WTC11 (cell line): ENCODE measurements around the gene ATF7IP. TPM values are rescaled to one million over a fixed set of nuclear protein-coding genes. Genes with fewer than 3 reads are reported as not detected.

Source experiments
- ATAC-seq: fragments of 200-7000 bp; cut with Tn5 transposase; 2 replicates; pipeline ENCODE4 v1.10.0; 2021; ENCODE audit warnings: mild to moderate bottlenecking, moderate library complexity
- CTCF ChIA-PET: fragments of 300-600 bp; sonication (Branson Sonifier 250); formaldehyde crosslinking; loops from one replicate; lab custom pipeline; 2021; ENCODE audit warnings: antibody characterized with exemption; lab: Charles Lee
- POLR2A ChIA-PET: fragments of 350-600 bp; sonication (Branson Sonifier 250); formaldehyde crosslinking; loops from one replicate; lab custom pipeline; 2021; ENCODE audit warnings: antibody characterized with exemption; lab: Charles Lee
- DNase-seq: peaks from one replicate; pipeline ENCODE4 v3.0.0; 2021; ENCODE audit warnings: low spot score
- H3K27ac Mint-ChIP-seq: 2 replicates; pipeline ENCODE4 v1.8.0; 2021; ENCODE audit warnings: mixed read lengths
- H3K27me3 Mint-ChIP-seq: 2 replicates; pipeline ENCODE4 v1.8.0; 2021; ENCODE audit warnings: low read depth, mild to moderate bottlenecking, moderate library complexity, mixed read lengths
- H3K36me3 Mint-ChIP-seq: 2 replicates; pipeline ENCODE4 v1.8.0; 2021; ENCODE audit warnings: mixed read lengths
- H3K4me1 Mint-ChIP-seq: 2 replicates; pipeline ENCODE4 v1.8.0; 2022; ENCODE audit warnings: mixed read lengths
- H3K4me3 Mint-ChIP-seq: 2 replicates; pipeline ENCODE4 v1.8.0; 2021; ENCODE audit warnings: mild to moderate bottlenecking, moderate library complexity, mixed read lengths
- H3K9me3 Mint-ChIP-seq: 2 replicates; pipeline ENCODE4 v1.8.0; 2021; ENCODE audit warnings: mixed read lengths
- ATF2 ChIP-seq: sonication (generic); formaldehyde crosslinking; IDR thresholded peaks from 2 replicates; pipeline ENCODE4 v1.8.1; 2022; ENCODE audit warnings: low read depth, missing genetic modification reagents, borderline replicate concordance
- EMX1 ChIP-seq: fragments of 250-450 bp; sonication (Bioruptor Pico); IDR thresholded peaks from 2 replicates; pipeline ENCODE4 v1.8.0; 2021; ENCODE audit warnings: mild to moderate bottlenecking
- ETV6 ChIP-seq: sonication (generic); formaldehyde crosslinking; IDR thresholded peaks from 2 replicates; pipeline ENCODE4 v1.8.1; 2022; ENCODE audit warnings: mild to moderate bottlenecking, missing genetic modification reagents
- FOXP4 ChIP-seq: sonication (generic); formaldehyde crosslinking; IDR thresholded peaks from 2 replicates; pipeline ENCODE4 v1.8.0; 2022; ENCODE audit warnings: mild to moderate bottlenecking, missing genetic modification reagents
- HMGA2 ChIP-seq: fragments of 250-450 bp; sonication (Bioruptor Pico); IDR thresholded peaks from 2 replicates; pipeline ENCODE4 v1.4.0; 2021; ENCODE audit warnings: mild to moderate bottlenecking, moderate library complexity
- JAZF1 ChIP-seq: fragments of 250-450 bp; sonication (Bioruptor Pico); IDR thresholded peaks from 2 replicates; pipeline ENCODE4 v1.9.0; 2021; ENCODE audit warnings: moderate library complexity, mild to moderate bottlenecking, inconsistent platforms
- MXD4 ChIP-seq: fragments of 250-450 bp; sonication (Bioruptor Pico); IDR thresholded peaks from 2 replicates; pipeline ENCODE4 v1.8.0; 2021; ENCODE audit warnings: mild to moderate bottlenecking, moderate library complexity, borderline replicate concordance
- NR1H2 ChIP-seq: sonication (generic); formaldehyde crosslinking; IDR thresholded peaks from 2 replicates; pipeline ENCODE4 v1.9.0; 2021; ENCODE audit warnings: mild to moderate bottlenecking, moderate library complexity, missing genetic modification reagents
- PRDM15 ChIP-seq: sonication (generic); formaldehyde crosslinking; IDR thresholded peaks from 2 replicates; pipeline ENCODE4 v1.8.0; 2022; ENCODE audit warnings: missing genetic modification reagents
- SMAD3 ChIP-seq: sonication (generic); formaldehyde crosslinking; IDR thresholded peaks from 2 replicates; pipeline ENCODE4 v1.8.0; 2022; ENCODE audit warnings: missing genetic modification reagents, mild to moderate bottlenecking, borderline replicate concordance
- TP53 ChIP-seq: sonication (generic); formaldehyde crosslinking; IDR thresholded peaks from 2 replicates; pipeline ENCODE4 v1.8.1; 2023; ENCODE audit warnings: mild to moderate bottlenecking, missing genetic modification reagents
- ZBTB43 ChIP-seq: sonication (generic); formaldehyde crosslinking; IDR thresholded peaks from 2 replicates; pipeline ENCODE4 v1.8.1; 2023; ENCODE audit warnings: mild to moderate bottlenecking, missing genetic modification reagents
- ZNF512 ChIP-seq: sonication (generic); formaldehyde crosslinking; IDR thresholded peaks from 2 replicates; pipeline ENCODE4 v1.8.1; 2022; ENCODE audit warnings: missing genetic modification reagents, borderline replicate concordance
- total RNA-seq: library from RNA; stranded (reverse); gene quantifications from 3 replicates; pipeline ENCODE4 v1.2.3, GENCODE V29; 2021

The ATF7IP gene
- total RNA-seq, 1 experiment from 2014 or later = 141 TPM

GRCh38 chr12:14394317-14395073 is 29.0 kb downstream of the ATF7IP start (continued):
- TF ChIP-seq PRDM15 (CRISPR knock-in tag) (peak; percentile 91), NR1H2 (CRISPR knock-in tag) (no peak), ZBTB43 (CRISPR knock-in tag) (no peak), ATF2 (CRISPR knock-in tag) (no peak), ZNF512 (CRISPR knock-in tag) (no peak), MXD4 (CRISPR knock-in tag) (no peak), HMGA2 (CRISPR knock-in tag) (no peak)

GRCh38 chr12:14395074-14395778 is 29.7 kb downstream of the ATF7IP start:
- H3K9me3 Mint-ChIP-seq = peaks cover 5% of the 10 kb centered on the region
- H3K36me3 Mint-ChIP-seq = peaks cover 4% of the 10 kb centered on the region
- no peaks in the 10 kb centered on the region for H3K27me3 Mint-ChIP-seq
- ChIA-PET POLR2A (interaction anchor here (1.0 to 2.6 kb wide), 4 partner anchors 12 to 137 kb away, joined by 3 to 16 read pairs (median 8); partner anchors contain the start of gene ATF7IP), CTCF (interaction anchor here (1.0 to 2.1 kb wide), 4 partner anchors 30 to 157 kb away, joined by 3 to 6 read pairs (median 4); partner anchors contain the start of gene ATF7IP)
- ATAC-seq (no peak), DNase-seq (no peak)
- H3K4me3 Mint-ChIP-seq = no peak overlapping the region
- TF ChIP-seq EMX1 (no peak), JAZF1 (CRISPR knock-in tag) (no peak), SMAD3 (CRISPR knock-in tag) (no peak), ETV6 (CRISPR knock-in tag) (no peak), FOXP4 (no peak), TP53 (no peak)
- peak overlapping the region; percentile 95 for H3K27ac Mint-ChIP-seq
- H3K4me1 Mint-ChIP-seq = peaks cover 86% of the 10 kb centered on the region
